ENCODE measurements around the gene RECK.

DNA sequence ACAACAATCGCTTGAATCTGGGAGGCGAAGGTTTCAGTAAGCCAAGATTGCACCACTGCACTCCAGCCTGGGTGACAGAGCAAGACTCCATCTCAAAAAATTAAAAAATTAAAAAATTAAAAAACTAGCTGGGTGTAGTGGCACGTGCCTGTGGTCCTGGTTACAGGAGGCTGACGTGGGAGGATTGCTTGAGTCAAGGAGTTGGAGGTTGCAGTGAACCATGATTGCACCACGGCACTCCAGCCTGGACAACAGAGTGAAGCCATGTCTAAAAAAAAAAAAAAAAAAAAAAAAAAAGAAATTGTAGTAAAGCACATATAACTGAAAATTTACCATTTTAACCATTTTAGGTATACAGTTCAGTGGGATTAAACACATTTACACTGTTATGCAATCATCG lies 119.4 kb downstream of the RECK start:
- TF ChIP-seq, protein P1, sequence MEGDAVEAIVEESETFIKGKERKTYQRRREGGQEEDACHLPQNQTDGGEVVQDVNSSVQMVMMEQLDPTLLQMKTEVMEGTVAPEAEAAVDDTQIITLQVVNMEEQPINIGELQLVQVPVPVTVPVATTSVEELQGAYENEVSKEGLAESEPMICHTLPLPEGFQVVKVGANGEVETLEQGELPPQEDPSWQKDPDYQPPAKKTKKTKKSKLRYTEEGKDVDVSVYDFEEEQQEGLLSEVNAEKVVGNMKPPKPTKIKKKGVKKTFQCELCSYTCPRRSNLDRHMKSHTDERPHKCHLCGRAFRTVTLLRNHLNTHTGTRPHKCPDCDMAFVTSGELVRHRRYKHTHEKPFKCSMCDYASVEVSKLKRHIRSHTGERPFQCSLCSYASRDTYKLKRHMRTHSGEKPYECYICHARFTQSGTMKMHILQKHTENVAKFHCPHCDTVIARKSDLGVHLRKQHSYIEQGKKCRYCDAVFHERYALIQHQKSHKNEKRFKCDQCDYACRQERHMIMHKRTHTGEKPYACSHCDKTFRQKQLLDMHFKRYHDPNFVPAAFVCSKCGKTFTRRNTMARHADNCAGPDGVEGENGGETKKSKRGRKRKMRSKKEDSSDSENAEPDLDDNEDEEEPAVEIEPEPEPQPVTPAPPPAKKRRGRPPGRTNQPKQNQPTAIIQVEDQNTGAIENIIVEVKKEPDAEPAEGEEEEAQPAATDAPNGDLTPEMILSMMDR (conservative IDR thresholded peaks at IDR 0.05; ENCODE audit: low read length) = no peak
- no peak for TF ChIP-seq EZH2phosphoT487 (IDR thresholded peaks at IDR 0.05; ENCODE audit: borderline replicate concordance)
